ENCODE data around the gene NBPF1.
A peak's percentile ranks its signal among the peaks of the same experiment; 100 is the strongest.
"Not testable (repeated sequence)": the region's sequence is repeated elsewhere in the genome, so short reads cannot be mapped to it uniquely, and the experiment has no call there.

Gene NBPF1

GRCh38 chr1:16613185-16614147, at the start of gene NBPF1:
Gene NBPF1 (minus strand): TSS chr1:16613564.
- Mint-ChIP-seq H3K4me1 (no peaks in the 10 kb centered on the region), H3K27me3 (ENCODE audit: low read depth) (no peaks in the 10 kb centered on the region), H3K9me3 (no peaks in the 10 kb centered on the region), H3K36me3 (ENCODE audit: low read depth) (no peaks in the 10 kb centered on the region), H3K27ac (no peak within 1 kb of the TSS), H3K4me3 (no peak within 1 kb of the TSS)
- TF ChIP-seq, protein P1, sequence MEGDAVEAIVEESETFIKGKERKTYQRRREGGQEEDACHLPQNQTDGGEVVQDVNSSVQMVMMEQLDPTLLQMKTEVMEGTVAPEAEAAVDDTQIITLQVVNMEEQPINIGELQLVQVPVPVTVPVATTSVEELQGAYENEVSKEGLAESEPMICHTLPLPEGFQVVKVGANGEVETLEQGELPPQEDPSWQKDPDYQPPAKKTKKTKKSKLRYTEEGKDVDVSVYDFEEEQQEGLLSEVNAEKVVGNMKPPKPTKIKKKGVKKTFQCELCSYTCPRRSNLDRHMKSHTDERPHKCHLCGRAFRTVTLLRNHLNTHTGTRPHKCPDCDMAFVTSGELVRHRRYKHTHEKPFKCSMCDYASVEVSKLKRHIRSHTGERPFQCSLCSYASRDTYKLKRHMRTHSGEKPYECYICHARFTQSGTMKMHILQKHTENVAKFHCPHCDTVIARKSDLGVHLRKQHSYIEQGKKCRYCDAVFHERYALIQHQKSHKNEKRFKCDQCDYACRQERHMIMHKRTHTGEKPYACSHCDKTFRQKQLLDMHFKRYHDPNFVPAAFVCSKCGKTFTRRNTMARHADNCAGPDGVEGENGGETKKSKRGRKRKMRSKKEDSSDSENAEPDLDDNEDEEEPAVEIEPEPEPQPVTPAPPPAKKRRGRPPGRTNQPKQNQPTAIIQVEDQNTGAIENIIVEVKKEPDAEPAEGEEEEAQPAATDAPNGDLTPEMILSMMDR (IDR thresholded peaks at IDR 0.05; ENCODE audit: unreplicated experiment in 3 of 3) = peak in 1 of 3 experiments; percentile 15

GRCh38 chr1:16658234-16658633, 44.9 kb upstream of the NBPF1 start:
- H3K4me3 Mint-ChIP-seq; H3K9me3 Mint-ChIP-seq; H3K36me3 Mint-ChIP-seq (ENCODE audit: low read depth); H3K27me3 Mint-ChIP-seq (ENCODE audit: low read depth); H3K4me1 Mint-ChIP-seq; H3K27ac Mint-ChIP-seq: not testable (repeated sequence)

GRCh38 chr1:16656981-16657683, 43.8 kb upstream of the NBPF1 start:
- H3K27ac Mint-ChIP-seq; H3K4me3 Mint-ChIP-seq; H3K4me1 Mint-ChIP-seq; H3K36me3 Mint-ChIP-seq (ENCODE audit: low read depth); H3K27me3 Mint-ChIP-seq (ENCODE audit: low read depth); H3K9me3 Mint-ChIP-seq: not testable (repeated sequence)

GRCh38 chr1:16656574-16656973, 43.2 kb upstream of the NBPF1 start:
- not testable (repeated sequence) for H3K4me3 Mint-ChIP-seq; H3K9me3 Mint-ChIP-seq; H3K27ac Mint-ChIP-seq; H3K36me3 Mint-ChIP-seq (ENCODE audit: low read depth); H3K27me3 Mint-ChIP-seq (ENCODE audit: low read depth); H3K4me1 Mint-ChIP-seq

GRCh38 chr1:16651560-16651959, 38.2 kb upstream of the NBPF1 start:
- not testable (repeated sequence) for H3K4me3 Mint-ChIP-seq; H3K27ac Mint-ChIP-seq; H3K36me3 Mint-ChIP-seq (ENCODE audit: low read depth); H3K9me3 Mint-ChIP-seq; H3K4me1 Mint-ChIP-seq; H3K27me3 Mint-ChIP-seq (ENCODE audit: low read depth)

- H3K9me3 Mint-ChIP-seq; H3K27me3 Mint-ChIP-seq (ENCODE audit: low read depth); H3K27ac Mint-ChIP-seq; H3K4me3 Mint-ChIP-seq; H3K4me1 Mint-ChIP-seq; H3K36me3 Mint-ChIP-seq (ENCODE audit: low read depth): not testable (repeated sequence)
Measured at GRCh38 chr1:16649960-16650359, 36.6 kb upstream of the NBPF1 start.

- H3K9me3 Mint-ChIP-seq = not testable (repeated sequence)
Measured at GRCh38 chr1:16649390-16649789, 36.0 kb upstream of the NBPF1 start.

DNA sequence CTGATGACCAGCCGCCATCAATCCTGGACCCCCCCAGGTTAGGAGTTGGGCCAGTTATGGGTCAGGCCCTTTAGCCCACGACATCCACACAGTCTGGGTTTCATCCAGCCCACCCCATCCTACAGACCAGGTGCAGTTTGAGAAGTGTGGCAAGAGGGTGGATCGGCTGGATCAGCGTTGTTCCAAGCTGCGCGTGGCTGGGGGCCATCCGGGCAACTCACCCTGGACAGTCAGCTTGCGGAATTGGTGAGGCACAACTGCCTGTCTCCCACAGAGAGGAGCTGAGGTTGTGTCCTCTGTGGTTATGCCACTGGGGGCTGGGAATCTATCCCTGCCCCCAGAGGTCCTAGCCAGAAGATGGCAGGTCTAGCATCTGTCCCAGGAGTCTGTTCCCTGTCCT, 35.4 kb upstream of the NBPF1 start:
- H3K4me1 Mint-ChIP-seq; H3K27ac Mint-ChIP-seq; H3K4me3 Mint-ChIP-seq; H3K27me3 Mint-ChIP-seq (ENCODE audit: low read depth); H3K9me3 Mint-ChIP-seq; H3K36me3 Mint-ChIP-seq (ENCODE audit: low read depth): not testable (repeated sequence)

More at GRCh38 chr1:16649390-16649789, 36.0 kb upstream of the NBPF1 start:
- H3K36me3 Mint-ChIP-seq (ENCODE audit: low read depth); H3K27ac Mint-ChIP-seq; H3K4me3 Mint-ChIP-seq; H3K27me3 Mint-ChIP-seq (ENCODE audit: low read depth); H3K4me1 Mint-ChIP-seq: not testable (repeated sequence)

GRCh38 chr1:16648250-16648649, 34.9 kb upstream of the NBPF1 start:
- H3K27ac Mint-ChIP-seq; H3K36me3 Mint-ChIP-seq (ENCODE audit: low read depth); H3K4me1 Mint-ChIP-seq; H3K27me3 Mint-ChIP-seq (ENCODE audit: low read depth); H3K4me3 Mint-ChIP-seq; H3K9me3 Mint-ChIP-seq: not testable (repeated sequence)

GRCh38 chr1:16647179-16648176, 34.1 kb upstream of the NBPF1 start:
- not testable (repeated sequence) for H3K4me1 Mint-ChIP-seq; H3K9me3 Mint-ChIP-seq; H3K27ac Mint-ChIP-seq; H3K4me3 Mint-ChIP-seq; H3K27me3 Mint-ChIP-seq (ENCODE audit: low read depth); H3K36me3 Mint-ChIP-seq (ENCODE audit: low read depth)

GRCh38 chr1:16646716-16647115, 33.4 kb upstream of the NBPF1 start:
- not testable (repeated sequence) for H3K27me3 Mint-ChIP-seq (ENCODE audit: low read depth); H3K27ac Mint-ChIP-seq; H3K9me3 Mint-ChIP-seq; H3K36me3 Mint-ChIP-seq (ENCODE audit: low read depth); H3K4me1 Mint-ChIP-seq
- peak overlapping the region in 1 of 3 experiments; percentile 58 for H3K4me3 Mint-ChIP-seq

GRCh38 chr1:16646061-16646664, 32.8 kb upstream of the NBPF1 start:
- peak overlapping the region; percentile 32 to 58 (median 51) for H3K4me3 Mint-ChIP-seq

More at GRCh38 chr1:16646061-16646664, 32.8 kb upstream of the NBPF1 start:
- not testable (repeated sequence) for H3K9me3 Mint-ChIP-seq; H3K4me1 Mint-ChIP-seq; H3K27me3 Mint-ChIP-seq (ENCODE audit: low read depth); H3K27ac Mint-ChIP-seq; H3K36me3 Mint-ChIP-seq (ENCODE audit: low read depth)
